IMR-90 (cell line): ENCODE results near the gene FNDC4. TPM values are rescaled to one million over a fixed set of nuclear protein-coding genes. Genes with fewer than 3 reads are reported as not detected.

Source experiments
- ATAC-seq: fragments of 200-7000 bp; cut with Tn5 transposase; 2 replicates; pipeline ENCODE4 v1.9.1; 2020; ENCODE audit warnings: low read depth, mild to moderate bottlenecking, moderate library complexity
- BruUV-seq: library from RNA; stranded (reverse); fragments of 400-500 nt; replicated peaks from 2 replicates; lab custom pipeline; 2021; lab: Mats Ljungman, UMichigan
- CTCF ChIA-PET: fragments of 300-600 bp; formaldehyde crosslinking; extraction: SDS; loops from one replicate; lab custom pipeline; 2021; ENCODE audit warnings: antibody characterized with exemption; lab: Yijun Ruan, JAX
- POLR2A ChIA-PET: fragments of 300-600 bp; sonication (Branson Sonifier 250); formaldehyde crosslinking; loops from one replicate; lab custom pipeline; 2022; ENCODE audit warnings: antibody characterized with exemption; ENCODE audit not compliant: unreplicated experiment; lab: Charles Lee
- DNase-seq: peaks from one replicate; pipeline ENCODE4 v3.0.0; 2013
- H2AFZ ChIP-seq: replicated peaks from 2 replicates; pipeline ENCODE3; 2013; ENCODE audit warnings: low read length, mild to moderate bottlenecking; ENCODE audit not compliant: poor library complexity
- H2AK5ac ChIP-seq: 2 replicates; pipeline ENCODE4 v1.6.1; 2013; ENCODE audit warnings: low read depth, low read length, inconsistent platforms
- H2AK9ac ChIP-seq: replicated peaks from 2 replicates; pipeline ENCODE3; 2013; ENCODE audit warnings: mild to moderate bottlenecking, low read depth, low read length, moderate library complexity; ENCODE audit not compliant: poor library complexity
- H2BK120ac ChIP-seq: 2 replicates; pipeline ENCODE4 v1.6.1; 2013; ENCODE audit warnings: low read depth, low read length, inconsistent platforms
- H2BK15ac ChIP-seq: 3 replicates; pipeline ENCODE4 v1.6.1; 2013; ENCODE audit warnings: low read depth, low read length, inconsistent platforms
- H2BK20ac ChIP-seq: 2 replicates; pipeline ENCODE4 v1.6.1; 2013; ENCODE audit warnings: low read depth, mild to moderate bottlenecking, inconsistent platforms, low read length, moderate library complexity
- H2BK5ac ChIP-seq: 2 replicates; pipeline ENCODE4 v1.6.1; 2013; ENCODE audit warnings: mild to moderate bottlenecking, low read depth, low read length, inconsistent platforms; ENCODE audit not compliant: poor library complexity, severe bottlenecking
- H3K14ac ChIP-seq: replicated peaks from 2 replicates; pipeline ENCODE4 v1.6.1; 2013; ENCODE audit warnings: low read depth, low read length, inconsistent platforms
- H3K18ac ChIP-seq: 2 replicates; pipeline ENCODE4 v1.6.1; 2013; ENCODE audit warnings: low read depth, low read length, control low read depth
- H3K23ac ChIP-seq: 2 replicates; pipeline ENCODE4 v1.6.1; 2013; ENCODE audit warnings: low read depth, low read length, inconsistent platforms
- H3K27ac ChIP-seq: 2 replicates; pipeline ENCODE4 v1.5.1; 2013; ENCODE audit warnings: mild to moderate bottlenecking, control low read depth, low read length; ENCODE audit not compliant: insufficient read depth
- H3K27me3 ChIP-seq: 2 replicates; pipeline ENCODE4 v1.6.1; 2013; ENCODE audit warnings: low read length; ENCODE audit not compliant: control insufficient read depth, insufficient read depth
- H3K36me3 ChIP-seq: 2 replicates; pipeline ENCODE4 v1.6.1; 2013; ENCODE audit warnings: low read length, mixed read lengths; ENCODE audit not compliant: control insufficient read depth, insufficient read depth
- H3K4ac ChIP-seq: 2 replicates; pipeline ENCODE4 v1.6.1; 2013; ENCODE audit warnings: low read depth, low read length, inconsistent platforms
- H3K4me1 ChIP-seq: 2 replicates; pipeline ENCODE4 v1.6.1; 2013; ENCODE audit warnings: low read length, mixed read lengths; ENCODE audit not compliant: control insufficient read depth, insufficient read depth
- H3K4me2 ChIP-seq: 2 replicates; pipeline ENCODE4 v1.6.1; 2013; ENCODE audit warnings: low read depth, mild to moderate bottlenecking, control low read depth, low read length, moderate library complexity
- H3K4me3 ChIP-seq: 2 replicates; pipeline ENCODE4 v1.5.1; 2013; ENCODE audit warnings: low read depth, mild to moderate bottlenecking, control low read depth, low read length, moderate library complexity; ENCODE audit not compliant: insufficient read depth
- H3K56ac ChIP-seq: 2 replicates; pipeline ENCODE4 v1.6.1; 2013; ENCODE audit warnings: low read length, inconsistent platforms; ENCODE audit not compliant: insufficient read depth; ENCODE audit errors: extremely low read depth
- H3K79me1 ChIP-seq, 2 experiments: 2 replicates each; pipeline ENCODE4 v1.6.1; 2013; ENCODE audit warnings: low read length in 2 of 2, inconsistent platforms in 1 of 2, low read depth in 1 of 2
- H3K9ac ChIP-seq: 2 replicates; pipeline ENCODE4 v1.6.1; 2013; ENCODE audit warnings: low read depth, low read length, control low read depth
- H3K9me1 ChIP-seq: 2 replicates; pipeline ENCODE4 v1.6.1; 2013; ENCODE audit warnings: low read length, inconsistent platforms; ENCODE audit not compliant: insufficient read depth
- H3K9me3 ChIP-seq: 2 replicates; pipeline ENCODE4 v1.6.1; 2013; ENCODE audit warnings: low read length; ENCODE audit not compliant: control insufficient read depth, insufficient read depth
- H4K20me1 ChIP-seq: 2 replicates; pipeline ENCODE4 v1.6.1; 2013; ENCODE audit warnings: low read length, inconsistent platforms; ENCODE audit not compliant: insufficient read depth
- H4K5ac ChIP-seq: 2 replicates; pipeline ENCODE4 v1.6.1; 2013; ENCODE audit warnings: mild to moderate bottlenecking, low read depth, low read length, control low read depth
- H4K8ac ChIP-seq, 2 experiments: 2 replicates each; pipeline ENCODE4 v1.6.1; 2013; ENCODE audit warnings: low read depth in 2 of 2, low read length in 2 of 2, control low read depth in 1 of 2, inconsistent platforms in 1 of 2
- H4K91ac ChIP-seq: 2 replicates; pipeline ENCODE4 v1.6.1; 2013; ENCODE audit warnings: low read depth, low read length, inconsistent platforms; ENCODE audit not compliant: insufficient read depth
- CHD1 ChIP-seq: IDR thresholded peaks from 2 replicates; pipeline ENCODE4 v1.6.1; 2012; ENCODE audit warnings: low read depth, low read length, improper control_type of control experiment
- MAZ ChIP-seq: IDR thresholded peaks from 2 replicates; pipeline ENCODE4 v1.6.1; 2012; ENCODE audit warnings: low read depth, mild to moderate bottlenecking, low read length, improper control_type of control experiment, moderate library complexity, borderline replicate concordance
- POLR2A ChIP-seq: IDR thresholded peaks from 2 replicates; pipeline ENCODE4 v1.6.1; 2012; ENCODE audit warnings: mild to moderate bottlenecking, low read depth, low read length
- WGBS, 2 experiments: methylation state at CpG; one replicate each; pipeline versions ENCODE4 v1.1.5 to v1.1.7; 2013; ENCODE audit warnings: missing lambda C conversion rate in 2 of 2; ENCODE audit not compliant: insufficient read length in 1 of 2; ENCODE audit errors: extremely low coverage in 2 of 2; 5-methylcytosine and 5-hydroxymethylcytosine counted together
- dilution Hi-C: fragments of 300-500 bp; cut with HindIII; formaldehyde crosslinking; loops from one replicate; pipeline ENCODE4 v1.14.3; 2018; ENCODE audit warnings: low sequenced_read_pairs; ENCODE audit not compliant: unreplicated experiment
- in situ Hi-C: fragments of 300-500 bp; cut with MboI; formaldehyde crosslinking; loops from 3 replicates; pipeline ENCODE4 v1.14.3; 2019; ENCODE audit warnings: low sequenced_read_pairs, inconsistent platforms, mixed read lengths
- intact Hi-C: fragments of 100-400 bp; cut with micrococcal nuclease; formaldehyde crosslinking; loops from 2 replicates; pipeline ENCODE4 v1.10.0; 2022
- polyA plus RNA-seq, 3 experiments: library from polyadenylated mRNA; depleted of rRNA; stranded (reverse); fragments of >200 nt; gene quantifications; 2 replicates each; pipeline ENCODE4 v1.2.3, GENCODE V29; 2012; ENCODE audit warnings: low replicate concordance in 1 of 3
- total RNA-seq: library from RNA; depleted of rRNA; stranded (reverse); fragments of >200 nt; gene quantifications from 2 replicates; pipeline ENCODE4 v1.2.3, GENCODE V29; 2012

FNDC4 gene
- total and polyA plus RNA-seq, 2 of the 4 experiments (the other 2 are of a cell fraction), result 7.3 to 11.1 TPM

DNA sequence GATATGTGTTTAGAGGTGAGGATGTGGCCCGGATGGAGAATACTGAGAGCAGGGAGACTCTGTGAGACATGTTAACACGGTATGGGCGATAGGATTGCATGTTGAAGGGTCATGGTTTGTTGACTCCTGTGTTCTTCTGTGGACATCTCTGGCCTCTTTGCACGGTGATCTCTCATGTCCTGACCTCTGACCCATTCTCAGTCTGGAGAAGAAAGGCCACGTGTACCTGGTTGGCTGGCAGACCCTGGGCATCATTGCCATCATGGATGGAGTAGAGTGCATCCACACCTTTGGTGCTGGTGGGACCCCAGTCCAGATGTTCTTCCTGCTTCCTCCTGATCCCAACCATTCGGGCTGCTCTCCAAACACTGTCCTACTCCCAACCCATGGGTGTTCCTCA, 11.6 kb upstream of the FNDC4 start:
- H3K14ac ChIP-seq, result no peak overlapping the region
- no peak overlapping the region for H3K4me3 ChIP-seq
- dilution Hi-C loops, result no loop called here
- peaks cover 7% of the 10 kb centered on the region; the same call in 1 of the 2 replicates for H3K27me3 ChIP-seq
- H3K36me3 ChIP-seq, result no peaks in the 10 kb centered on the region
- no peak overlapping the region for H3K23ac ChIP-seq
- 88% methylated on average over 3 of the region's 6 CpGs; no CpG with 5 or more reads in 1 of the 2 experiments for WGBS, 2 experiments
- intact Hi-C loops, result no loop called here
- H2BK5ac ChIP-seq, result no peak overlapping the region
- no peak overlapping the region for H2BK20ac ChIP-seq
- H4K5ac ChIP-seq, result no peak overlapping the region
- H3K4me1 ChIP-seq, result peaks cover 7% of the 10 kb centered on the region
- no TSS peak for BruUV-seq
- ChIA-PET POLR2A (no interaction called here), CTCF (no interaction called here)
- H4K20me1 ChIP-seq, result no peaks in the 10 kb centered on the region
- no peak overlapping the region for H3K56ac ChIP-seq
- H3K9ac ChIP-seq, result no peak overlapping the region
- ATAC-seq (no peak), DNase-seq (no peak)
- no peak overlapping the region for H3K4ac ChIP-seq
- peaks cover 3% of the 10 kb centered on the region for H3K9me1 ChIP-seq
- no peak overlapping the region for H4K91ac ChIP-seq
- no peak overlapping the region for H2BK15ac ChIP-seq
- H3K4me2 ChIP-seq, result no peak overlapping the region
- no peaks in the 10 kb centered on the region for H3K9me3 ChIP-seq
- peak overlapping the region; percentile 5 for H2AFZ ChIP-seq
- TF ChIP-seq POLR2A (no peak), CHD1 (no peak), MAZ (no peak)
- no peaks in the 10 kb centered on the region for H3K79me1 ChIP-seq
- H2AK5ac ChIP-seq, result no peak overlapping the region
- no peak overlapping the region for H4K8ac ChIP-seq
- in situ Hi-C loops, result no loop called here
- H3K18ac ChIP-seq, result no peak overlapping the region
- no peak overlapping the region for H2BK120ac ChIP-seq
- no peak overlapping the region for H3K27ac ChIP-seq
- no peak overlapping the region for H2AK9ac ChIP-seq
